Left hindlimb (tissue), 1 donor: ENCODE measurements around the gene OOSP4A.
"Not testable (repeated sequence)": the region's sequence is repeated elsewhere in the genome, so short reads cannot be mapped to it uniquely, and the experiment has no call there.

Experiments
- DNase-seq: peaks from one replicate; pipeline ENCODE4 v3.0.0-alpha.2; 2018

The OOSP4A gene

GRCh38 chr11:59981106-59981770, 17.4 kb downstream of the OOSP4A start:
- DNase-seq, result no peak

- DNase-seq, result not testable (repeated sequence)
Measured at GRCh38 chr11:59982037-59982436, 18.2 kb downstream of the OOSP4A start.

DNA sequence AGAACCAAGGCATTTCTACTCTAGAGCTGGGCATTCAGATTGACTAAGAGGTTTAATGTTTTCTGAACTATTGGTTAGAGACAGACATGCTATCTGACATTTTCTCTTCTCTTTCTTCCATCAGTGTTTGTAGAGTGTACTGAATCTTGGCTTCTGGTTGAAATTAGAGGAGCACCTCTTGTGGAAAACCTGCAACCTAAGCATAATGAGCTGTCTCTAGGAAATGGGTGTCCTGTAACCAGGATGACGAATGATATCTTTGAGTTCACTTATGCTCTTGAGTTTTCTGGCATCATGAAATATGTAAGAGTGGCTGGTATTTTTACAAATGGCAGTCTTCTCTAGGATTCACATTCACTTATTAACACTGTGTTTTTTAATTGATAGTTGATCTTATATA, 19.4 kb downstream of the OOSP4A start:
- no peak for DNase-seq

DNA sequence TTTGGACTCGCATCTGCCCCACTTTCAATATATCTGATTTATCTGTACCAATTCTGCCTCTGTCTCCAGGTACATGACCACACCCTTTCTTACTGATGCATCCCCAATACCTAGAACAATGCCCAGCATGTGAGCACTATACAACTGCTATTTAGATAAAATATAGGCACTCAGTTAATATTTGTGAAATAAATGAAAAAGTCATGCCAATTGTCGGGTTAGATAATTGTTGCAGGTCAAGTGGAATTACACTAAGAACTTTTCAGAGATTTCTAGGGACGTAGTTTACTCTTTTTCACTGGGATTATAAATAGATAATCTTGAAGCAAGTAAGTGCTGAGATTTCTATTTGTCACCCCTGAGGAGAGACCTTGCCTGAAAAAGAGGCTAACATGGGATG, 20.5 kb downstream of the OOSP4A start:
- no peak for DNase-seq

DNA sequence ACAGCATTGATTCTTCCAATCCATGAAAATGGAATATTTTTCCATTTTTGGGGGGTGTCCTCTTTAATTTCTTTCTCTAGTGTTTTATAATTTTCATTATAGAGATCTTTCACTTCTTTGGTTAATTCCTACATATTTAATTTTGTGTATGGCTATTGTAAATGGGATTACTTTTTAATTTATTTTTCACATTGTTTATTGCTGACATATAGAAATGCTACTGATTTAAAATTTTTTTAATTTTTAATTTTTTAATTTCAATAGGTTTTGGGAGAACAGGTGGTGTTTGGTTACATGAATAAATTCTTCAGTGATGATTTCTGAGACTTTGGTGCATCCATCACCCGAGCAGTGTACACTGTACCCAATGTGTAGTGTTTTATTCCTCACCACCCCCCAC, 26.6 kb downstream of the OOSP4A start:
- no peak for DNase-seq

GRCh38 chr11:59992425-59992824, 28.6 kb downstream of the OOSP4A start:
- no peak for DNase-seq

- no peak for DNase-seq
Measured at GRCh38 chr11:59997800-59998199, 34.0 kb downstream of the OOSP4A start.

- no peak for DNase-seq
Measured at GRCh38 chr11:59999691-60000090, 35.9 kb downstream of the OOSP4A start.

DNA sequence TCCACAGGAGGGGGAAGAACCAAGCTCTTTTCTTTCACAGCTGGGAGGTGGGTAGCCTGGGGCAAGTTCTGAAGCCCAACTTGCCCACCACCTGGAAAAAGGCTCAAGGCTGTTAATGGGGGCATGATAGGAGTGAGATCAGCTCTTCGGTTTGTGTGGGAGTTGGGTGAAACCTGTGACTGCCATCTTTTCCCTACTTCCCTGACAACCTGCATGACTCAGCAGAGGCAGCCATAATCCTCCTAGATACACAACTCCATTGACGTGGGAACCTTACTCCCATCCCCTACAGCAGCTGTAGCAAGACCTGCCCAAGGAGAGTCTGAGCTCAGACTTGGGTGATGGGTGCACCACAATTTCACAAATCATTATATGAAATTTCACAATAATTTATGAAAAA, 39.9 kb downstream of the OOSP4A start:
- DNase-seq, result no peak

- no peak for DNase-seq
Measured at GRCh38 chr11:60005360-60005759, 41.5 kb downstream of the OOSP4A start.

DNA sequence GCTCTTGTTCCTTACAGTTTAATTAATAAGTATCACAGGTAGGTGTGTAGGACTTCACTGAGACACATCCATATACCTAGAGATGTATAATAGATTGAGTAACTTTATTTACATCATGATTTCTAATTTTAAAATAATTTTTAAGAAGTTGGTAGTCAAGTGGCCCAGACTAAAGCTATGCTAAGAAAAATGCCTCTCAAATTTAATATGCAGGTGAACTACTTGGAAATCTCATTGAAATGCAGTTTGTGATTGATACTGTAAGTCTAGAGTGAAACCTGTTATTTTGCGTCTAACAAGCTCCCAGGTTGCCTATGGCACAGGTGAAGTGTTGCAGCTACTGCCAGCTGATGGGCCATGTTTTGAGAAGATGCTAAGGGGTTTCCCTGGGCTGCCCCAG, 53.0 kb downstream of the OOSP4A start, which contains the start of gene OOSP4B:
Gene OOSP4B, plus strand, starts transcription at position 301 of the 400 bp plus-strand sequence.
- DNase-seq, result no peak

DNA sequence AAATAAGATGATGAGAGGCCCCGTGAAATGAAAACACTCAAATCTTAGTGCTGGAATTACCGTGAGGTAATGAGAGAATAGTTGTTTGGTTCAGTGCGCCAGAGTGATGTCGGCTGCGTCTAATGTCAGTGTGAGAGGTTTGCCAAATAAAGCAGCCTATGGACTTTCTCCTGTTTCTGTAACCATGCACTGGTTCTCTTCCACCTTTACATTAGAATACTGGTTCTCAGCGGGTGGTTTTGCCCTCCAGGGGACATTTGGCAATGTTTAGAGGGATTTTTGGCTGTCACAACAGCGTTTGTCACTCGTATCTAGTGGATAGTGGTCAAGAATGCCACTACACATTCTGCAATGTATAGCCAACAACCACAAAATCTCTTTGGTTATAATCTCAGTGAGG, 54.2 kb downstream of the OOSP4A start:
- no peak for DNase-seq
